ENCODE data around the gene CACNG6.

GRCh38 chr19:54017261-54017660 is 25.8 kb downstream of the CACNG6 start:
- TF ChIP-seq TSHZ2 (CRISPR knock-in tag; IDR thresholded peaks at IDR 0.05) (no peak), ZFP3 (CRISPR knock-in tag; IDR thresholded peaks at IDR 0.05) (no peak), TOX (CRISPR knock-in tag; IDR thresholded peaks at IDR 0.05; ENCODE audit: borderline replicate concordance) (no peak), ZFP30 (CRISPR knock-in tag; IDR thresholded peaks at IDR 0.05) (no peak), CSRNP3 (CRISPR knock-in tag; IDR thresholded peaks at IDR 0.05) (no peak), ZNF70 (CRISPR knock-in tag; IDR thresholded peaks at IDR 0.05) (no peak), PATZ1 (CRISPR knock-in tag; IDR thresholded peaks at IDR 0.05; ENCODE audit: borderline replicate concordance) (no peak), TCF4 (CRISPR knock-in tag; IDR thresholded peaks at IDR 0.05; ENCODE audit: borderline replicate concordance) (no peak), BACH2 (CRISPR knock-in tag; IDR thresholded peaks at IDR 0.05; ENCODE audit: borderline replicate concordance) (no peak), RARB (CRISPR knock-in tag; IDR thresholded peaks at IDR 0.05) (no peak), ZC3H10 (CRISPR knock-in tag; IDR thresholded peaks at IDR 0.05) (no peak), CSDC2 (CRISPR knock-in tag; IDR thresholded peaks at IDR 0.05) (no peak)

Data from SK-N-SH treated with all-trans-retinoic acid at 6 μM for 48 hours (cell line).